Adrenal gland (tissue), 12 donors: ENCODE measurements around the gene FBXL17. TPM values are rescaled to one million over a fixed set of nuclear protein-coding genes. Genes with fewer than 3 reads are reported as not detected.

Source experiments
- DNase-seq, 7 donors: peaks; one replicate each; pipeline ENCODE4 v3.0.0-alpha.2; 2019 to 2020
- H3K27ac ChIP-seq, 5 donors: fragments of 200-600 bp; sonication (generic) in 4 of 5; 1 replicate in 3 of 5; 2 replicates in 2 of 5; pipeline versions ENCODE4 v1.5.1 to v1.8.0; 2016 to 2020; ENCODE audit warnings: mild to moderate bottlenecking in 1 of 5
- H3K27me3 ChIP-seq: fragments of 200-600 bp; 2 replicates; pipeline ENCODE4 v1.8.0; 2021
- H3K36me3 ChIP-seq, 2 donors: fragments of 200-600 bp; replicated peaks in 1 of 2; 1 replicate in 1 of 2; 2 replicates in 1 of 2; pipeline versions ENCODE4 v1.5.1 to v1.8.0; 2018 to 2022
- H3K4me1 ChIP-seq, 2 donors: fragments of 200-600 bp; replicated peaks in 1 of 2; 1 replicate in 1 of 2; 2 replicates in 1 of 2; pipeline versions ENCODE4 v1.5.1 to v1.8.0; 2018 to 2021
- H3K4me3 ChIP-seq, 4 donors: fragments of 200-600 bp; sonication (generic) in 3 of 4; one replicate each; pipeline ENCODE4 v1.5.1; 2016 to 2018
- H3K9me3 ChIP-seq, 3 donors: fragments of 200-600 bp; sonication (generic) in 1 of 3; replicated peaks in 1 of 3; 1 replicate in 2 of 3; 2 replicates in 1 of 3; pipeline versions ENCODE4 v1.5.1 to v1.8.0; 2016 to 2021
- CTCF ChIP-seq, 6 experiments: fragments of 450-650 bp in 4 of 6; fragments of 200-600 bp in 2 of 6; sonication (generic) in 1 of 6; IDR thresholded peaks; 1 replicate in 5 of 6; 2 replicates in 1 of 6; pipeline versions ENCODE4 v1.5.1 to v1.8.0; 2016 to 2021; ENCODE audit warnings: antibody characterized with exemption in 6 of 6, mild to moderate bottlenecking in 2 of 6, moderate library complexity in 1 of 6
- POLR2A ChIP-seq, 2 donors: fragments of 450-650 bp; IDR thresholded peaks; one replicate each; pipeline ENCODE4 v1.6.1; 2017; ENCODE audit warnings: antibody characterized with exemption in 2 of 2, mild to moderate bottlenecking in 2 of 2, moderate library complexity in 1 of 2
- WGBS, 4 donors: extraction: QIAGEN DNeasy Blood & Tissue Kit in 2 of 4; methylation state at CpG; one replicate each; pipeline versions ENCODE4 v1.1.5 to v1.1.7; 2013 to 2017; 5-methylcytosine and 5-hydroxymethylcytosine counted together
- intact Hi-C, 2 donors: fragments of 100-400 bp; cut with DNase I; formaldehyde crosslinking; loops; one replicate each; pipeline versions ENCODE4 v1.14.1 to v1.15.0; 2022 to 2023
- polyA plus RNA-seq, 3 donors: library from polyadenylated mRNA; stranded (reverse); fragments of 200-250 nt in 2 of 3; fragments of 350-450 nt in 1 of 3; fragmentation: Illumina TruSeq in 1 of 3; extraction: RNeasy Lipid Tissue Mini Kit (QIAGEN cat#74804) in 1 of 3; gene quantifications; one replicate each; pipeline ENCODE4 v1.2.3, GENCODE V29; 2013 to 2014
- total RNA-seq, 9 donors: library from RNA; depleted of rRNA in 4 of 9; stranded (reverse); fragments of >200 nt in 4 of 9; fragments of 120-200 nt in 1 of 9; fragmentation: NEBNext Ultra II Directional in 1 of 9; extraction: Animal tissue kit (Norgen Biotek cat#: 25700) in 1 of 9; gene quantifications; one replicate each; pipeline versions ENCODE4 v1.1.0 to v1.2.4, GENCODE V29; 2013 to 2023
- donor health status: healthy with polysubstance abuse.
- donor health status: Bipolar disorder and iron deficiency.
- donor health status: DM: yes; HTN: yes; CAD: no.
- donor health status: DM: no; HTN: no; CAD: no.
- donor health status: DM: no; HTN: no; CAD: no.
- donor health status: DM: yes; HTN: yes; CAD: no.

FBXL17 gene
- total and polyA plus RNA-seq, 12 donors, result 4.4 to 29.4 (median 21.3) TPM

GRCh38 chr5:107979291-107979690, 402.6 kb downstream of the FBXL17 start:
- WGBS, 4 donors, result 85 to 91% (median 87%) methylated on average over 3 of the region's 3 CpGs
- no peak overlapping the region for H3K4me3 ChIP-seq
- intact Hi-C loops, result no loop called here

GRCh38 chr5:107977550-107978071, 404.3 kb downstream of the FBXL17 start:
- Histone ChIP-seq H3K4me3 (no peak overlapping the region), H3K9me3 (no peaks in the 10 kb centered on the region), H3K4me1 (no peaks in the 10 kb centered on the region), H3K27ac (no peak overlapping the region), H3K36me3 (no peaks in the 10 kb centered on the region), H3K27me3 (no peaks in the 10 kb centered on the region)
- WGBS, 4 donors, result 71 to 82% (median 76%) methylated on average over 3 of the region's 3 CpGs
- TF ChIP-seq CTCF (IDR thresholded peaks at IDR 0.05) (no peak), POLR2A (IDR thresholded peaks at IDR 0.05) (no peak)
- no peak for DNase-seq
- intact Hi-C loops, result no loop called here

More at GRCh38 chr5:107979291-107979690, 402.6 kb downstream of the FBXL17 start:
- no peak for TF ChIP-seq POLR2A (IDR thresholded peaks at IDR 0.05)
- no peak for TF ChIP-seq CTCF (IDR thresholded peaks at IDR 0.05)
- Histone ChIP-seq H3K27ac (no peak overlapping the region), H3K27me3 (no peaks in the 10 kb centered on the region), H3K9me3 (no peaks in the 10 kb centered on the region), H3K4me1 (no peaks in the 10 kb centered on the region), H3K36me3 (no peaks in the 10 kb centered on the region)
- no peak for DNase-seq

GRCh38 chr5:107975568-107975967, 406.3 kb downstream of the FBXL17 start:
- 79 to 90% (median 84%) methylated on average over 3 of the region's 3 CpGs for WGBS, 4 donors
- no peak for DNase-seq
- H3K4me3 ChIP-seq, result no peak overlapping the region
- H3K27ac ChIP-seq, result no peak overlapping the region
- no peaks in the 10 kb centered on the region for H3K9me3 ChIP-seq
- H3K27me3 ChIP-seq, result no peaks in the 10 kb centered on the region
- intact Hi-C loops, result no loop called here
- no peaks in the 10 kb centered on the region for H3K36me3 ChIP-seq
- no peak for TF ChIP-seq POLR2A (IDR thresholded peaks at IDR 0.05)
- no peak for TF ChIP-seq CTCF (IDR thresholded peaks at IDR 0.05)
- no peaks in the 10 kb centered on the region for H3K4me1 ChIP-seq

GRCh38 chr5:107971846-107972245, 410.1 kb downstream of the FBXL17 start:
- no peak for TF ChIP-seq CTCF (IDR thresholded peaks at IDR 0.05)
- TF ChIP-seq POLR2A (IDR thresholded peaks at IDR 0.05), result no peak
- Histone ChIP-seq H3K27me3 (no peaks in the 10 kb centered on the region), H3K4me3 (no peak overlapping the region), H3K9me3 (no peaks in the 10 kb centered on the region), H3K4me1 (no peaks in the 10 kb centered on the region), H3K36me3 (no peaks in the 10 kb centered on the region), H3K27ac (no peak overlapping the region)
- no peak for DNase-seq
- intact Hi-C loops, result no loop called here
- WGBS, 4 donors, result 96 to 100% (median 99%) methylated on average over 1 of the region's 1 CpG
